Measurements from ENCODE around the gene ITIH3.

GRCh38 chr3:52831500-52832301 lies 37.1 kb downstream of the ITIH3 start:
- TF ChIP-seq POLR2A (IDR thresholded peaks at IDR 0.05; ENCODE audit: low read length) (no peak), GATA1 (IDR thresholded peaks at IDR 0.05; ENCODE audit: low read depth, low read length) (no peak)

All from erythroblast (primary cell).